Measurements from ENCODE around the gene KRTAP10-4. TPM values are rescaled to one million over a fixed set of nuclear protein-coding genes. Genes with fewer than 3 reads are reported as not detected.
"Not testable (repeated sequence)": the region's sequence is repeated elsewhere in the genome, so short reads cannot be mapped to it uniquely, and the experiment has no call there.

The KRTAP10-4 gene
- total and polyA plus RNA-seq, 4 donors: not detected

GRCh38 chr21:44590311-44590721 is 16.8 kb downstream of the KRTAP10-4 start:
- Histone ChIP-seq H3K9me3 (ENCODE audit: control insufficient read depth, low read length) (peaks cover 2% of the 10 kb centered on the region), H3K27ac (ENCODE audit: low read depth in 1 of 2, low read length in 2 of 2) (no peak overlapping the region), H3K4me1 (ENCODE audit: control insufficient read depth in 1 of 2, insufficient read depth in 2 of 2, low read length in 2 of 2) (no peaks in the 10 kb centered on the region), H3K36me3 (ENCODE audit: control insufficient read depth in 1 of 2, insufficient read depth in 2 of 2, low read length in 1 of 2) (no peaks in the 10 kb centered on the region), H3K27me3 (ENCODE audit: control insufficient read depth in 1 of 2, insufficient read depth in 2 of 2, low read length in 1 of 2) (no peaks in the 10 kb centered on the region), H3K4me3 (ENCODE audit: low read length in 2 of 2) (no peak overlapping the region)
- ATAC-seq (ENCODE audit: low FRiP score) (no peak), DNase-seq (peak in 1 of 2 donors; percentile 75)
- intact Hi-C loops (cut with DNase I): no loop called here
- WGBS, 2 donors: 81 to 83% methylated on average over 7 to 10 of the region's 10 CpGs

GRCh38 chr21:44590897-44591800 is 17.6 kb downstream of the KRTAP10-4 start:
- peak in 1 of 2 donors; percentile 38 for DNase-seq
- H3K4me1 ChIP-seq (ENCODE audit: control insufficient read depth in 1 of 2, insufficient read depth in 2 of 2, low read length in 2 of 2); ATAC-seq (ENCODE audit: low FRiP score); H3K27me3 ChIP-seq (ENCODE audit: control insufficient read depth in 1 of 2, insufficient read depth in 2 of 2, low read length in 1 of 2); intact Hi-C loops (cut with DNase I); H3K36me3 ChIP-seq (ENCODE audit: control insufficient read depth in 1 of 2, insufficient read depth in 2 of 2, low read length in 1 of 2); H3K4me3 ChIP-seq (ENCODE audit: low read length in 2 of 2); H3K27ac ChIP-seq (ENCODE audit: low read depth in 1 of 2, low read length in 2 of 2); H3K9me3 ChIP-seq (ENCODE audit: control insufficient read depth, low read length): not testable (repeated sequence)
- 31 to 35% methylated on average over 14 to 19 of the region's 19 CpGs for WGBS, 2 donors

DNA sequence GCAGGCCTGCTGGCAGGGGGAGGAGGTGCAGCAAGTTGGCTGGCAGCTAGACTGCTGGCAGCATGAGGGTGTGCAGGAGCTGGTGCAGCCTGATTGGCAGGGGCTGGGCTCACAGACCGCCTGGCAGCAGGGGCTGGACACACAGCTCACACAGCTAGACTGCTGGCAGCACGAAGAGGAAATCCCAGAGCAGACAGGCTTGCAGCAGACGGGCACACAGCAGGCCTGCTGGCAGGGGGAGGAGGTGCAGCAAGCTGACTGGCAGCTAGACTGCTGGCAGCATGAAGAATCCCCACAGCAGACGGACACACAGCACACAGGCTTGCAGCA is 18.2 kb downstream of the KRTAP10-4 start:
- H3K9me3 ChIP-seq (ENCODE audit: control insufficient read depth, low read length); intact Hi-C loops (cut with DNase I); H3K4me1 ChIP-seq (ENCODE audit: control insufficient read depth in 1 of 2, insufficient read depth in 2 of 2, low read length in 2 of 2); H3K36me3 ChIP-seq (ENCODE audit: control insufficient read depth in 1 of 2, insufficient read depth in 2 of 2, low read length in 1 of 2); ATAC-seq (ENCODE audit: low FRiP score); H3K4me3 ChIP-seq (ENCODE audit: low read length in 2 of 2); H3K27me3 ChIP-seq (ENCODE audit: control insufficient read depth in 1 of 2, insufficient read depth in 2 of 2, low read length in 1 of 2); H3K27ac ChIP-seq (ENCODE audit: low read depth in 1 of 2, low read length in 2 of 2): not testable (repeated sequence)
- 0 to 7% methylated on average over 3 to 4 of the region's 4 CpGs for WGBS, 2 donors
- DNase-seq: peak in 1 of 2 donors; percentile 38

DNA sequence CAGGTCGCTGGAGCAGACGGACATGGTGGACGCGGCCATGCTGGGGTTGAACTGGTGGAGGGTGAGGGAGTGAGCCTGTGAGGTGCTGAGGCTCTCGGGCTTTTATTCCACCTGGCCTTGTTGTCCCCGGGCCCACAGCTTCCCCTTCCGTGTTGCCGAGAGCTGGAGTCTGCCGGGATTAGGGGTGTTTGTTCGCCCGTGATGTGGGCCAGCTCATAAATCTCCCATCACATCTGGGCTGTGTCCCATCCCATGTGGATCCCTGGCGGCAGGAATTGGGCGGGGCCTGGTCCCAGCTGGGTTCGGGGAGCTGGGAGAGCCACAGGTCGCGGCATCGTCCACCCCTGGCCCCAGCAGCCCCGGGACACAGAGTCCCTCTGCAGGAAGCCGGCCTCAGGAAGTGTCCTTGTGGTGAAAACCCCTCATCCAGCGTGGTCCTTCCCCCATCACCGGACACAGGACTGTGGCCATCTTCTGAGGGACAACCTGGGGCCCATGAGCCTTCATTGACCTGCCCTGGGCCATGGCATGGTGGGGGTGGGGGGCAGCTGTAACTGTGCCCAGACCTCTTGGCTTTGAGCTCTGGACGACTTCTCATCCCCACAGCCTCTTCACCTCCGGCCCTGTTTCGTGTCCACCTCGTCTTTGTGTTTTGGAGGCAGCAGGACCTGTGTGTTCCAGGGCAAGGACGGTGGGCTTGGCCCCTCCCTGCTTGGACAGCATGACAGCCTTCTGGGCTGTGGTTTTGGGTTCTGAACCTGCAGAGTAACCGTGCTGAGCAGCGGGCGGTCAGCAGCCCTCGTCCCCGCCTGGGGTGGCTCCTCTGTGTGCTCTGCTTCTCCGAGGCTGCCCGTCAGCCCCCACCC is 19.1 kb downstream of the KRTAP10-4 start, which contains the start of gene KRTAP10-6:
KRTAP10-6 (minus strand) TSS at position 60 of the 866 bp plus-strand sequence; CDS start at position 39, 21 bp downstream.
- ATAC-seq (ENCODE audit: low FRiP score) (no peak), DNase-seq (peak in 1 of 2 donors; percentile 48)
- H3K9me3 ChIP-seq (ENCODE audit: control insufficient read depth, low read length): no peaks in the 10 kb centered on the region
- H3K4me3 ChIP-seq (ENCODE audit: low read length in 2 of 2): no peak within 1 kb of the TSS
- H3K27me3 ChIP-seq (ENCODE audit: control insufficient read depth in 1 of 2, insufficient read depth in 2 of 2, low read length in 1 of 2): no peaks in the 10 kb centered on the region
- no peaks in the 10 kb centered on the region for H3K36me3 ChIP-seq (ENCODE audit: control insufficient read depth in 1 of 2, insufficient read depth in 2 of 2, low read length in 1 of 2)
- no peak within 1 kb of the TSS for H3K27ac ChIP-seq (ENCODE audit: low read depth in 1 of 2, low read length in 2 of 2)
- no peaks in the 10 kb centered on the region for H3K4me1 ChIP-seq (ENCODE audit: control insufficient read depth in 1 of 2, insufficient read depth in 2 of 2, low read length in 2 of 2)
- WGBS, 2 donors: 61 to 65% methylated on average over 33 of the region's 33 CpGs
- intact Hi-C loops (cut with DNase I): no loop called here

- no peaks in the 10 kb centered on the region for H3K9me3 ChIP-seq (ENCODE audit: control insufficient read depth, low read length)
- DNase-seq: no peak
- H3K4me3 ChIP-seq (ENCODE audit: low read length in 2 of 2): no peak overlapping the region
- H3K27me3 ChIP-seq (ENCODE audit: control insufficient read depth in 1 of 2, insufficient read depth in 2 of 2, low read length in 1 of 2): no peaks in the 10 kb centered on the region
- H3K27ac ChIP-seq (ENCODE audit: low read depth in 1 of 2, low read length in 2 of 2): no peak overlapping the region
- no peaks in the 10 kb centered on the region for H3K4me1 ChIP-seq (ENCODE audit: control insufficient read depth in 1 of 2, insufficient read depth in 2 of 2, low read length in 2 of 2)
- no peaks in the 10 kb centered on the region for H3K36me3 ChIP-seq (ENCODE audit: control insufficient read depth in 1 of 2, insufficient read depth in 2 of 2, low read length in 1 of 2)
- intact Hi-C loops (cut with DNase I): no loop called here
- no peak for ATAC-seq (ENCODE audit: low FRiP score)
- 30 to 32% methylated on average over 20 of the region's 20 CpGs for WGBS, 2 donors
Measured at GRCh38 chr21:44593598-44594405, 20.3 kb downstream of the KRTAP10-4 start.

GRCh38 chr21:44594406-44594916 is 20.9 kb downstream of the KRTAP10-4 start:
- H3K36me3 ChIP-seq (ENCODE audit: control insufficient read depth in 1 of 2, insufficient read depth in 2 of 2, low read length in 1 of 2): no peaks in the 10 kb centered on the region
- H3K4me3 ChIP-seq (ENCODE audit: low read length in 2 of 2): no peak overlapping the region
- 86 to 90% methylated on average over 12 of the region's 12 CpGs for WGBS, 2 donors
- no peak for ATAC-seq (ENCODE audit: low FRiP score)
- H3K27ac ChIP-seq (ENCODE audit: low read depth in 1 of 2, low read length in 2 of 2): no peak overlapping the region
- H3K9me3 ChIP-seq (ENCODE audit: control insufficient read depth, low read length): peaks cover 3% of the 10 kb centered on the region
- no peaks in the 10 kb centered on the region for H3K27me3 ChIP-seq (ENCODE audit: control insufficient read depth in 1 of 2, insufficient read depth in 2 of 2, low read length in 1 of 2)
- H3K4me1 ChIP-seq (ENCODE audit: control insufficient read depth in 1 of 2, insufficient read depth in 2 of 2, low read length in 2 of 2): no peaks in the 10 kb centered on the region
- no peak for DNase-seq
- intact Hi-C loops (cut with DNase I): no loop called here

GRCh38 chr21:44595524-44595923 is 22.0 kb downstream of the KRTAP10-4 start:
- H3K36me3 ChIP-seq (ENCODE audit: control insufficient read depth in 1 of 2, insufficient read depth in 2 of 2, low read length in 1 of 2): no peaks in the 10 kb centered on the region
- no peaks in the 10 kb centered on the region for H3K27me3 ChIP-seq (ENCODE audit: control insufficient read depth in 1 of 2, insufficient read depth in 2 of 2, low read length in 1 of 2)
- peaks cover 3% of the 10 kb centered on the region for H3K9me3 ChIP-seq (ENCODE audit: control insufficient read depth, low read length)
- no peak overlapping the region for H3K27ac ChIP-seq (ENCODE audit: low read depth in 1 of 2, low read length in 2 of 2)
- H3K4me1 ChIP-seq (ENCODE audit: control insufficient read depth in 1 of 2, insufficient read depth in 2 of 2, low read length in 2 of 2): no peaks in the 10 kb centered on the region
- DNase-seq (no peak), ATAC-seq (ENCODE audit: low FRiP score) (no peak)
- no peak overlapping the region for H3K4me3 ChIP-seq (ENCODE audit: low read length in 2 of 2)
- 79% methylated on average over 6 of the region's 6 CpGs for WGBS, 2 donors
- intact Hi-C loops (cut with DNase I): no loop called here

DNA sequence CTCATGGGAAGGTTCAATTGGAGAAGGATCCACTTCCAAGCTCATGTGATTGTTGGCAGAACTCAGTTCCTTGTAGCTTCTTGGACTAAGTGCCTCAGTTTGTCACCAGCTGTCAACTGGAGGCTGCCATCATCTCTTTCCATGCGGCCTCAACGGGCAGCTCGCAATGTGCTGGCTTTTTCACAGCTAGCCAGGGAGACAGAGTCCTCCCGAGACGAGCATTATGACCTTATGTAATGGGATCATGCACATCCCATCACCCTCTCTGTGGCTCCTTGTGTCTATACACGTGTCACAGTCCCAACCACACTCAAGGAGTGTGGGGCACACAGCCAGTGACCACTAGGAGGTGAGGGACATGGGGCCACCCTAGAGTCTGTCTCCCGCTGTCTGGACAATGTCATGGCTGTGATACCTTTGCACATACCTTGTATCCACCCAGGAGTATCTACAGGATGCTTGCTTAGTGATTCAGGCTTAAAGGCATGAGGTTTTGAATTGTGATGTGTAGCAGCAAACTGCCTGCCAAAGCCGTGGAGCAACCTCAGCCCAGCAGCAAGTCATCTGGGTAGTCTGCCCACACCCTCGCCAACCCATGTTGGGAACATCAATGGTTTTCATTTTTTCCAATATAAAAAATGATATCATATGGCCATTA is 22.7 kb downstream of the KRTAP10-4 start:
- Histone ChIP-seq H3K4me1 (ENCODE audit: control insufficient read depth in 1 of 2, insufficient read depth in 2 of 2, low read length in 2 of 2) (no peaks in the 10 kb centered on the region), H3K27me3 (ENCODE audit: control insufficient read depth in 1 of 2, insufficient read depth in 2 of 2, low read length in 1 of 2) (no peaks in the 10 kb centered on the region), H3K36me3 (ENCODE audit: control insufficient read depth in 1 of 2, insufficient read depth in 2 of 2, low read length in 1 of 2) (no peaks in the 10 kb centered on the region), H3K9me3 (ENCODE audit: control insufficient read depth, low read length) (peaks cover 3% of the 10 kb centered on the region), H3K27ac (ENCODE audit: low read depth in 1 of 2, low read length in 2 of 2) (no peak overlapping the region), H3K4me3 (ENCODE audit: low read length in 2 of 2) (no peak overlapping the region)
- DNase-seq (no peak), ATAC-seq (ENCODE audit: low FRiP score) (no peak)
- intact Hi-C loops (cut with DNase I): no loop called here
- 40 to 50% methylated on average over 9 of the region's 9 CpGs for WGBS, 2 donors

All from aorta (tissue), 5 donors.